Measurements from ENCODE around the gene TIMM29.

The TIMM29 gene

DNA sequence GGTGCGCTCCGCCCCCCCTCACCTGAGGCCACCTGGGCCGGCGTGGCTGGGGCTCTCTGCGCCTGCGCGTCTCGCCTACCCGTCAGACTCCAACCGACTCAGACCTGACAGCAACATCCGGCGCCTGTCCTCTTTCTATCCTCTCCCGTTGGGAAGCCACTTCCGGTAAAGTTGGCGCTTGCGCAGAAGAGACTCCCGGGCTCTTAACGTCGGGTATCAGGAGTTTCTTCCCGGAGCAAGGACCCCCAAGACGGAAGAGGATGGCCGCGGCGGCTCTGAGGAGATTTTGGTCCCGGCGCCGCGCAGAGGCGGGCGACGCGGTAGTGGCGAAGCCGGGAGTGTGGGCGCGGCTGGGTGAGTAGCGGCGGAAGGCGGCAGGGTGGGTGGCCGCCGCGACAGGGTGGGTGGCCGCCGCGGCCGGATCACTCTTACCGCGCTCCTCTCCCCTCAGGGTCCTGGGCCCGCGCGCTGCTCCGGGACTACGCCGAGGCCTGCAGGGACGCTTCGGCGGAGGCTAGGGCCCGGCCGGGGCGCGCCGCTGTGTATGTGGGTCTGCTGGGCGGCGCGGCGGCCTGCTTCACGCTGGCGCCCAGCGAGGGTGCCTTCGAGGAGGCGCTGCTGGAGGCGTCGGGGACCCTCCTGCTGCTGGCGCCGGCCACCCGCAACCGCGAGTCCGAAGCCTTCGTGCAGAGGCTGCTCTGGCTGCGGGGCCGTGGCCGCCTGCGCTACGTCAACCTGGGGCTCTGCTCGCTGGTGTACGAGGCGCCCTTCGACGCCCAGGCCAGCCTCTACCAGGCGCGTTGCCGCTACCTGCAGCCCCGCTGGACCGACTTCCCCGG, at the start of gene TIMM29, which contains the start of gene YIPF2:
Gene TIMM29 (plus strand): TSS at position 249 of the 839 bp plus-strand sequence. CDS start 12 bp downstream, at position 261.
Gene YIPF2 (minus strand): TSS at position 77 of the 839 bp plus-strand sequence. CDS start 229 bp downstream, outside the sequence.
- DNase-seq, result peak; percentile 59 to 99 (median 93)

DNA sequence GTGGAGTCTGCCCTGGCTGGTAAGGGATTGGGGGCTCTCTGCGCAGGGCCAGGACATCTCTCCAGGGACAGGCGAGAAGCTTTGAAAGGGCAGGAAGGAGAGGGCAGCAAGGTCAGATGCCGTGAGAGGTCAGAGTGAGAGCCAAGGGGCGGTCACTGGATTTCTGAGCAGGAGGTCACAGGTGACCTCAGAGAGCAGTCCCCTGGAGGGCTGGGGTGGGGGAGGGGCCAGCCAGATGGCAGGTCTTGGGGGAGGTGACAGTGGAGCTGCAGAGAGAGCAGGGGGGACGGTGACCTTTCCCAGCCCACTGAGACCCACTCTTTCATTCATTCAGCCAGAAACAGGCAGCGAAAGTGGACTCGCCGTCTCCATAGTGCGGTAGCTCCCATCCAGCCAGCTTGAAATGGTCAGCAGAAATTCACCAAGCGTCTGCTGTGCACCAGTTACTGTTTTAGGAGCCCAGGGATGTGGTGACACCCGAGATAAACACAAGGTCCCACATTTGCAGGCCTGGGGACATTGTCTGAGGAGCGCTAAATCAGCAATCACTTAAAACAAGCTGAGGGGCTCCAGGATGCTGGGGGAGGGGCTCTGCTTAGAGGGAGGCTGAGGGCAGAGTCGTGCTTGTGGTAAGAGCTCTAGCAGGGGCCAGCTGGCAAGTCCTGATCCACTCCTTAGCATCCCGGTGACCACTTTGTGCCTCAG, 47.1 kb upstream of the TIMM29 start:
- DNase-seq, result no peak

DNA sequence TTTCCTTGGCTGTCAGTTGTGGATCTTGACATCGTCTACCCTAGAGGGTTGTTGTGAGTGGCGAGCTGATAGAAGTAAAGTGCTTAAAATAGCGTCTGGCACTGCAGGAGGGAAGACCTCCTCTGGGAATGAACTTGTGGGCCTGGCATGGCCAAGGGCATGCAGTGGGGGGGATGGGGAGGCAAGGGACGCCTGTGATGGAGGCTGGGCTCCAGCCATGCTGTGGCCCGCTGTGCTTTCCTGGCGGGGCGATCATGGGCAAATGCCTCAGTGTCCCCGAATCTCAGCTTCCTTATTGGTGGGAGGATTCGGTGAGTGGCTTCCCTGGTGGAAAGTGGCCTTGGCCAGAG, 46.5 kb upstream of the TIMM29 start:
- DNase-seq, result no peak

DNA sequence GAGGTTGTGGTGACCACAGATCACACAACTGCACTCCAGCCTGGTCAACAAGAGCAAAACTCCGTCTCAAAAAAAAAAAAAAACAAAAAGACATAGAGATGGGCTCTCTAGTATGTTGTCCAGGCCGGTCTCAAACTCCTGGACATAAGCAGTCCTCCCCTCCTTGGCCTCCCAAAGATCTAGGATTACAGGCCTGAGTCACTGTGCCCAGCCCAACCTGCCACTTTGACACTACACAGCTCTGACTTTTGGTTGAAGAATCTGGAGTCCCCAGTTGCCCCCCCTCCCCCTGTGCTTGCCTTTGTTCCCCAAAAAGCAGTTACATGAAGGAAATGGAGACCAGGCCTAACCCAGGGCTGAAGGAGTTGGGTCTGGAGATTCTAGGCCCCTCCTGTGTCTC, 44.3 kb upstream of the TIMM29 start:
- no peak for DNase-seq

DNA sequence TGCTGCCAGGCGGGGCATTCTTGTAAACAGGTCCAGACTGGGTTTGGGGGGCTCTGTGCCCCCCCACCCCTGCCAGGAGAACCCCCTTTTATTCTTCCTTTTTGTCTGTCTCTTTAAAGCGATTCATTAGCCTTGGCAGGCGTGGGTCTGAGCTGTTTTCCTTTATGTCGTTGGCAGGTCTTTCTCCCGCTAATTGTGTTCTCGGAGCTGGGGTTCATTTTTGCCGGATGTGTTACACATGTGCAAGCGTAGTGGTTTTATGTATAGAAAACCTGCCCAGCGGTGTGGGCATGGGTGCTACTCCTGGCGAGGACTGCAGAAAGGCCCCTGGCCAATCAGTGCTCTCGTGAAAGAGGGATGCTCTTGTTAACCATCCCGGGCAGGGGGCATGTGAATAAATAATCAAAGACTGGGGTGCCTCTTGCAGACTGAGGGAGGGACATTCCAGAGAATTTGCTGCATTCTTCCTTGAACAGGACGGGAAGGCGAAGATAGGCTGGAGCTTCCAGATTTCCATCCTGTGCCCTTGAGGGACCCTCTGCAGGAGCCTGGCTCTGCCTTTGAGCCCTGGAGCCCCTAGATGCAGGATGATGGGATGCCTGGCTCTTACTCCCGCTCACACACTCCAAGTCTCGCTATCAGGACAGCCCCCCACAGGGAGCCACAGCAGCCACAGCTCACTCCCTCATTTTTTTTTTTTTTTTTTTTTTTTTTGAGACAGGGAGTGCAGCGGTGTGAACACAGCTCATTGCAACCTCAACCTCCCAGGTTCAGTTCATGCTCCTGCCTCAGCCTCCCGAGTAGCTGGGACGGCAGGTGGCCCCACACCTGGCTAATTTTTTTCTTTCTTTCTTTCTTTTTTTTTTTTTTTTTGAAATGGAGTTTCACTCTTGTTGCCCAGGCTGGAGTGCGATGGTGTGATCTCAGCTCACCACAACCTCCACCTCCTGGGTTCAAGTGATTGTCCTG, 43.1 kb upstream of the TIMM29 start:
- DNase-seq, result no peak

DNA sequence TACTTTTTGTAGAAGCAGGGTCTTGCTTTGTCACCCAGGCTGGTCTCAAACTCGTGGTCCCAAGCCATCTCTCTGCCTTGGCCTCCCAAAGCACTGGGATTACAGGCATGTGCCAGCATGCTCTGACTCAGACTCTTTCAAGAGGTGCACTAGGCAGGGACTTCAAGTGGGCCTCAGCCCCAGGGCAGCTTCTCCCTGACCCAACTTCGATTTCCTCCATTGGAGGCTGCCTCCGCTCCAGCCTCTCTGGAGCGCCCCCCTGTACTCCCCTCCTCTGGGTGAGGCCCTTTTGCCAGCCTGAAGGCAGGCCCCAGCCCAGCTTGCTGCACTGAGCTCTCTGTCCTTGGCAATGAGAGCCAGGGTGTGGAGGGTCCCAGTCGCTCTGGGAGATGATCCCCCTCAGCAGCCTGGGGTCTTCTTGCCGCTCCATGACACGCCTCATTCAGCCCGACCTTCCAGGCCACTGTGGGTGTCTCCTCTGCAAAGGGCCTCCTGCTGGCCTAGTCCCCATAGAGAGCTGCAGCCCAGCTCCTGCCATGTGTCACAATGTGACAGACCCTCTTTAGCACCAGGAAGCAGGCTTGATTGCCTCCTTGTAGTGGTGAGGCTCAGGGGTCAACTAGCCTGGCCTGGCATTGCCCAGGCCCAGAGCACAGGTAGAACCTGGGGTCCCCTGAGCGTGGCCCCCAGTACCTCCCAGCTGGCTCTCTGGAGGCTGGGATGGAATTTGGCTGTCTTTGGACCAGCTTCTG, 40.8 kb upstream of the TIMM29 start:
- DNase-seq, result peak in 2 of 51 donors; percentile 10 to 14

DNA sequence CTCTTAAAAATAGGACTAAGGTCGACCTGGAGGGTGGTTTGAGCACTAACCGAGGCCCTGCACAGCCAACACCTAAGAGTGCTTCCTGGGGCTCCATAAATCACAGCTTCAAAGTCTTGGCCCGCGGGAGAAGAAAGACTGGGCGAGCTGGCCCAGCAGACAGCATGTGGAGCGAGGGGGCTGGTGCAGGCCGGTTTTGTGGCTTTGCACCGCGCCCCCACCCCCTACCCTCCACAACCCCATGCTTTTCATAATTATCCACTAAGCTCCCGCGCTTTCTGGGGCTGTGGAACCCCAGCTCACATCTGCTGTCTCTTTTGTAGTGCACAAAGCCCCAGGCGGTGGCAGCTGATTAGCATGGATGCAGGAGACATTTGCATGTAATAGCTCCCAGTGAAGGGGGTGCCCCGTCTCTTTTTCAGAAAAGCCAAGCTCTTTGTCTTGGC, 40.2 kb upstream of the TIMM29 start:
- peak in 3 of 51 donors; percentile 7 to 38 (median 12) for DNase-seq

DNA sequence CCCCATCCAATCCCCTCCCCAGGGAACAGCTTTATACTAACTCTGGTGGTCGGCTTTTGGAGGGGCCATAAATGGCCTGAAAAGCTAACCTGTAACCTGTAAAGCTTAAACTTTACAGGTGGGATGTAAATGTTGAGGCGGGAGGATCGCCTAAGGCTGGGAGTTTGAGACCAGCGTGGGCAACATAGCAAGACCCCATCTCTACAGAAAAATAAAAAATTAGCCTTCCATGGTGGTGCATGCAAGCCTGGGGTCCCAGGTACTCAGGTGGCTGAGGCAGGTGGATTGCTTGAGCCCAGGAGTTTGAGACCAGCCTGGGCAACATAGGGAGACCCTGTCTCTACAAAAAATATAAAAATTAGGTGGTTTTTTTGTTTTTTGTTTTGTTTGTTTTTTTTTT, 38.7 kb upstream of the TIMM29 start:
- DNase-seq, result no peak

DNA sequence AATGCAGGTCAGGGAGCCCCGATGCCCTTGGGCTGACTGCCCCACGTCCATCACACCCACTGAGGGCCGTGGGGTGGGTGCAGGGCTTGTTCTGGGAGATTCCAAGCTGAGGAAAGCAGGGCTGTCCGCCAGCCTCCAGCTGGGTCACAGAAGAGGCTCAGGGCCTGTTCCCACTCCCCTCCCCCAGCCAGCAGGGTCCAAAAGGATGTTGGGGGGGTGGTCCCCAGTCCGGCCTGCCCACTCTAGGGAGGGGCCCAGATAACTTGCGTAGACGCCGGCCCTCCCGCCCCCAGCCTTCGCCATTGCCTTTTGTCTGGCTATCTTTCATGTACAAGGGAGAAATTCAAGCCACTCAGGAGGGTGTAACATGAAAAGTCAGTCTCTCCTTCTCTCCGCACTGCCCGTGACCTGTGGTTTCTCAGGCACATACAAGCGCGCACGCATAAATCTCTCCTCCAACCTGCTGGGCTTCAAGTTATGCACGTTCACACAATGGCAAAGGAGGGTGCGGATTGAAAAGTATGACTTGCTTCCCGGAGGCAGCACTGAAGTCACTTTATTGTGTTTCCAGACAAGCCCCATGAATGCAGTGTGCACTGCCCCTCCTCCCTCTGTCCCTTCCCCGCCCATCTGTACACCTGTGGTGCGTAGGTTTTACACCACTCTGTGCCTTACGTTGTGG, 37.1 kb upstream of the TIMM29 start:
- DNase-seq, result peak in 8 of 51 donors; percentile 9 to 38 (median 28)

DNA sequence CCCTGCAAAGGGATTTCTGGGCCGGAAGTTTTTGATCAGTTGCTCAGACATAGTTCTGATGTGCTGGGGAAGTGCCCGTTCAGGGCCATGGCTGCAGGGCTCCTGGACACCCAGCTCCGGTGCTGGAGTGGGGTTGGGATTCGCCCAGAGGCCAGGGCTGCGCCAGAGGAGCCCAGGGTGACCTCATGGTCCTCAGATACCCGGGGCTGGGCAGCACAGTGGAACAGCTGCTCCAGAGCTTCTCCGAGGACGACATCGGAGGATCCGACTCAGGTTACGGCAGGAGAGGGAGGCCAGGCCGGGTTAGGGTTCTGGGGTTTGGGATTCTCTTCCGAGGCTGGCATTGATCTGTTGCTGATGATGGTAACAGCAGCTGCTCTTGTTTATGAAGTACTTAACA, 36.4 kb upstream of the TIMM29 start:
- no peak for DNase-seq

DNA sequence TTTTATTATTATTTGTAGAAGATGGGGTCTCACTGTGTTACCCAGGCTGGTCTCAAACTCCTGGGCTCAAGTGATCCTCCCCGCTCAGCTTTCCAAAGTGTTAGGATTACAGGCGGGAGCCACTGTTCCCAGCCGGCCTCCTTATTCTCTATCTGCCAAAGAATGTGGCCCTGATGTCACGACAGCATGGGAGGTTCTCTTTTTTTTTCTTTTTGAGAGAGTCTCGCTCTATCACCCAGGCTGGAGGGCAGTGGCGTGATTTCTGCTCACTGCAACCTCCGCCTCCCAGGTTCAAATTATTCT, 33.7 kb upstream of the TIMM29 start:
- DNase-seq, result no peak

DNA sequence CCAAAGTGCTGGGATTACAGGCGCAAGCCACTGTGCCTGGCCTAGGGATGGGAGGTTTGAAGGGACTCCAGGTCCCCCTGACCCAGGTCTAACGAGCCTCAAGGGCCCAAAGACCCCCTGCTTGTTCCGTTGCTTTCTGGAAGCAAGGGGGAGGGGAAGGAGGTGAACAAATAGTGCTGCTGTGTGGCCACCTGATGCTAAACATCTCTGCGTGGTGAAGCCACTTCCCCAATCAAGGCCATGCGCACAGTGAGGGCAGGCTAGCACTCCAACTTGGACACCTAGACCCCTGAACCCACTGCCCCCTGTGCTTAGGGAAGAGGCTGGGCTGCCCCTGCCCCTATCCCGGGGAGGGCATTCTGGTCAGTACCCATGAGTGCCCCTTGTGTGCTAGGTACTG, 33.2 kb upstream of the TIMM29 start:
- DNase-seq, result no peak

DNA sequence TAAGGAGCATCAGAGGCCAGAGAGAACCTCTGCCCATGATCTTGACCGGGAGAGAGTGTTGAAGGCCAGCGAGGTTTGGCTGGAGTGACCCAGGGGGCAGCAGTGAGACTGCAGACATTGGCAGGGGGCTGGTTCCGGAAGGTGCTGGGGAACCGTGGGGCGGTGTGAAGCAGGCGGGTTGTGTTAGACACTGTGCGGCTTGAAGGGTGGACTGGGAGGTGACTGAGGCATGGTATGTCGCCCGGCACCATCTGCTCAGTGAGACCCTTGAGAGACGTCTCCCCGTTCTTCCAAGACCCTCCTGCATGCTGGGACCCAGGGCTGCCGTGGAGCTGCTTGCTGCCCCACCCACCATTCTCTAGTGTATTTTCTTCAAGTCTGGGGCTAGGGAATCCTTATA, 32.7 kb upstream of the TIMM29 start:
- no peak for DNase-seq

DNA sequence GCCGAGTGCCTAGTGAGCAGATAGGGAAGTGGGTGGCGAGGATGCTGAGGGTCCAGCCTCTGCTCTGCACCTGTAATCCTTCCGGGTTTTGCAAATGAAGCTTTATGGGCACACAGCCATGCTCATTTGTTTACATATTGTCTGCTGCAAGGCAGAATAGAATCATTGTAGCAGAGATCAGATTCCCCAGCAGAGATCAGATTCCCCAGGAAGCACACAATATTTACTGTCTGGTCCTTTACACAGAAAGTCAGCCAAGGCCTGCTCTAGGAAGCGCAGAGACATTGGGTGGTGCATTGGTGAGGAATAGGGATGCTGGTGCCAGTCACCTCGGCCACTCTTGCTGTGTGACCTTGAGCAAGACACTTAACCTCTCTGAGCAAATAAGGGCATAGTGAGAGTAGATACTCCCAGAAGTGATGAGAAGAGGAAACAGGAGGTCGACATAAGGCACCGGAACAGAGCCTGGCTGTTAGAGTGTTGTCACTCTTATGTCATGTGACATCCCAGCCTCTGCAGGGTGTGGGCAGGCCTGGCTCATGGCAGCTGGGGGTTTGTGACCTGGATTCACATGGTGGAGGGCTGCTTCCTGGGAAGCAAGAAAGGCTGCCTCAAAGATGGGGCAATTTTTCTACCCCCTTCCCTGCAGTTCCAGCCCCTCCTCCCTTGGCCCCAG, 31.6 kb upstream of the TIMM29 start:
- no peak for DNase-seq

DNA sequence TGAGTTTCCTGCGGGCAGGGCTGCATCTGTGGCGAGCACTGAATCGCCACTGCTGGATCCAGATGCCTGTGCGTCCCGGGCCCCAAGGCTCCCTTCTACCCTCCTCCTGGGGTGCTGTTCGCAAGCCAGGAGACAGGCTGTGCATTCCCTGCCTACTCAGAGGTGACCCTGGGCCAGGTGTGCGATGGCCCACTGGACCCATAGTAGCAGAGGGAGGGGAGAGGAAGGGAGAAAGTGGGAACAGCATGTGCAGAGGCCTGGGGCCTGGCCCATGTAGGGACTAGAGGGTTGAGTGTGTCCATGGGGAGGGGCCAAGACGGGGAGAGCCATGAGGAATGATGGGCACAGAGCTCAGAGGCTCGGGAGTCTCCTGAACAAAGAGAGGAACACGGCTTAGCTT, 30.0 kb upstream of the TIMM29 start:
- no peak for DNase-seq

DNA sequence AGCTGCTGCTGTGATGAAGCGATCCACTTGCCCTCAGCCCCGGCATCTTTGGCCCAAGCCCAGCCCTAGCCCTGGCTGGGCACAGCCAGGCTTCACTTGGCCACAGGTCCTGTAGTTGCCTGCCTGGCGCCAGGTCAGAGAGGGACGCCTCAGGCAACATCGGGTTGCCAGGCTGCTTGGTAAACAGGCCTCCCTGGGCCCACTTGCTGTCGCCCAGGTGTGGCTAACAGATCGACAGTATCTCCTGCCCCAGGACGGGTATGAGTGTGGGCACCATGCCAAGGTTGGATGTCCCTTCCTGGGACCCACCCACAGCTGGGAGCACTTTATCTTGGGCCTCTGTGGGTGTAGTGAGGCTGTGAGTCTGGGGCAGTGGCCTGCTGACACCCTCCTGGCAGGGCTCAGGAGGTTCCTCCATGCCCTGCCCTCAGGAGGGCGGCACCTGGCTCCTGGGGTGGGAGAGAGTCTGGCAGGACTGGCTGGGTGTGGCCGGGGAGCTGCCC, 29.4 kb upstream of the TIMM29 start:
- DNase-seq, result peak in 22 of 51 donors; percentile 3 to 48 (median 24)

DNA sequence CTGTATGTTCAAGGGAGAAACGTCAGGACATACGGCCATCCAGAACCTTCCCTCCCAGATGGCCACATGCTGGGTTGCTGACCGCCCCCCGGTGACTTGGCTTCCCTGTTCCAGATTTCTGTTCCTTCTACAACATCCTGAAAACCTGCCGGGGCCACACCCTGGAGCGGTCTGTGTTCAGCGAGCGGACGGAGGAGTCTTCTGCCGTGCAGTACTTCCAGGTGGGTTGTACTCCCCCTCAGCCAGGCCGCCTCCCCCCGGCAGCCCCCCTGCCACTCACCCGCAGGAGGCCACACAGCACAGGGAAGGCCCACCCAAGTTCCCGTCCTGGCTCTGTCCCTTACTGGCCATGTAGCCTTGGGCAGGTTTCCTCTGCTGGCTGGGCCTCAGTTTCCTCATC, 20.7 kb upstream of the TIMM29 start:
- DNase-seq, result no peak

DNA sequence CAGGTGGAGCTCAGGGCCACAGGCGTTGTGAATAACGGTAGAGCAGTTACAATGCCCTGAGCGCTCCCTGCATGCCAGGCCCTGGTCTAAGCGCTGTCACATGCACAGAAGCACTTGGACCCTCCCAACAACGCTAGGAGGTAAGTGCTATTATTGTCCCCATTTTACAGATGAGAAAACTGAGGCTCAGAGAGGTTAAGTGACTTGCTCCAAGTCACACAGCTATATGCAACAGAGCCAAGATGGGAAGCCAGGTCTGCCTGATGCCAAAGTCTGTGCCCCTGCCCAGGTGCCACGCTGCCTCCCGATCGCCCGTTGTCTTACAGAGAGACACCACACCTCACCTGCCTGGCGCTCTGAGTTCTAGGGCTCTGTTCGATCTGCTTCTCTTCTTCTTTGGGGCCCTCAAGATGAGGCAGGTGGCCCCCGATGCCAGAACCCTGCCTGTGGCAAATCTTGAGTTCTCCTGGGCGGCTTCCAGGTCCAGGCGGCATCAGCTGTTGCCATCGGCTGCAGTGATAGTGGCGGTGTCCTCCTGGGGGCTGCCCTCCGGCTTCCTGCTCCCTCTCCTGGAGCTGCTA, 20.1 kb upstream of the TIMM29 start:
- no peak for DNase-seq
